Measurements from ENCODE around the gene VAX1.
"Not testable (repeated sequence)": the region's sequence is repeated elsewhere in the genome, so short reads cannot be mapped to it uniquely, and the experiment has no call there.

The VAX1 gene

GRCh38 chr10:117137911-117138642 is at the start of gene VAX1:
Gene VAX1, minus strand, starts transcription at chr10:117138270. Its CDS starts 214 bp downstream, at chr10:117138056.
- peak; percentile 10 for DNase-seq

DNA sequence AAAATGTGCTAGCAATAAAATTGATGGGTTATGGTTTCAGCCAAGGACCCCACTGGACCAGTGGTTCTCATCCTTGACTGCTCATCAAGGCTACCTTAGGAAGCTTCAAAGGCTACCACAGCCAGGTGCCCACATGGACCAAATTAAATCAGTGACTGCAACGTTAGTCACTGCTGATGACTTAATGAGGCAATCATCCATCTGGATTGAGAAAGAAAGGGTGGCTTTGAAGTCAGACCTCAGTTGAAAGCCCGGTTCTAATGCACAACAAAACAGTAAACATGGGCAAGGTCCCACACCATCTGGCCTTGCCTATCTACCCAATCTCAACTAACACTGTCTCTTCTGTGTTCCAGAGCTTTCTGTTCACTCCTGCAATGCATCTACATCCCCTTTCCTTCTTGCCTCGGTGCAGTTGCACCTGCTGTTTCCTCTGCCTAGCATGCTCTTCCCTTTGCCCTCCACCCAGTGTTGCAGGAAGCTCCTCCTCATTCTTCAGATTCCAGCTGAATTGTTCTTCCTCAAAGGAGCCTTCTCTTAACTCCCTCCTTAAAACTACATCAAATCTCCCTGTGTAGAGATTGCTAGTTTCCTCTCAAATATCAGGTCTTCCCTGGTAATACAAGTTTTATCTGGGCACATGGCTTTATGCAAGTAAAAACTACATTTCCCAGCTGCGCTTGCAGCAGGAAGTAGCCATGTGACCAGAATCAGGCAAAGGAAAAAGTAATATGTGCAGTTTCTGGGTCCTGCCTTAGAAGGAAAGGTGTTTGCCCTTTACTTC is 49.0 kb upstream of the VAX1 start:
- no peak for DNase-seq

DNA sequence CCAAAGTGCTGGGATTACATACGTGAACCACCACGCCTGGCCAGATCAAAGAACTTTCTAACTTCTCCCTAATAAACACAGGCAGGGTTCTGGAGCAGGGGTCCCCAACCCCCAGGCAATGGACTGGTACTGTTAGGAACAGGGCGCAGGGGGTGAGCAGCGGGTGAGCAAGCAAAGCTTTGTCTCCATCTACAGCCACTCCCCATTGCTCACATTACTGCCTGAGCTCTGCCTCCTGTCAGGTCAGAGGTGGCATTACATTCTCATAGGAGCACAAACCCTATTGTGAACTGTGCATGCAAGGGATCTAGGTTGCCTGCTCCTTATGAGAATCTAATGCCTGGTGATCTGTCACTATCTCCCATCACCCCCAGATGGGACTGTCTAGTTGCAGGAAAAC is 47.7 kb upstream of the VAX1 start:
- DNase-seq, result not testable (repeated sequence)

- DNase-seq, result no peak
Observed at GRCh38 chr10:117184821-117185220, 46.8 kb upstream of the VAX1 start.

DNA sequence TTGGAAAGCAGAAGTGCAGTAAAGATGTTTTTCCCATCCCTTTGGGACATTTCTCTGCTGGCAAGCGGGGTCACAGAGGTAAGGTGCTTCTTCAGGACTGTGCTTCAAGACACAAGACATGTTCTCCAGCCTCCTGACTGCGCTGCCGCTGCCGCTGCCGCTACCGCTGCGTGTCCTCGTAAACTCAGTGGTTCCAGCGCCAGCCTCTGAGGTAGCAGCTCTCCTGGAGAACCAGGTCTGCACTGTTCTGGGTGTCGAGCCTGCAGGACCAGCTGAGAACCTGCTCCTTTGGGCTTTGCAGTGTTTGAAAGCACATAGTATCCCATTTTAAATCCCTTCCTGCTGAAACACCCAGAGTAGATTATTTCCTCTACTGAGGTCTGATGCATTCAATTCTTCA is 46.2 kb upstream of the VAX1 start:
- DNase-seq, result no peak

DNA sequence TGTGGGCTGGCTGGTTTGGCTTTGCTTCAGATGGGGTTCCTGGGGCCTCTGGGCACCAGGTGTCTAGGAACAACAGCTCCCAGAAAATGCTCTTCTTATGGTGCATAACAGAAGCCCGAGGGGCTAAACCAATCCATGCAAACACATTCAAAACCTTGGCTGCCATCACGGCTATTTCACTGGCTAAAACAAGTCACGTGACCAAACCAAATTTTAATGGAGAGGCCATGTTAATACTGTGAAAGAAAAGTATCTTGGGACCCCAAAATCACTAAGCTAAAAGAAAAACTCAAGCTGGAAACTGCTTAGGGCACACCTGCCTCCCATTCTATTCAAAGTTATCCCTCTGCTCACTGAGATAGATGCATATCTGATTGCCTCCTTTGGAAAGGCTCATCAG is 40.1 kb upstream of the VAX1 start:
- DNase-seq, result no peak

GRCh38 chr10:117175901-117176534 is 37.9 kb upstream of the VAX1 start:
- peak; percentile 95 for DNase-seq

GRCh38 chr10:117175215-117175900 is 37.3 kb upstream of the VAX1 start:
- peak; percentile 38 for DNase-seq

GRCh38 chr10:117174439-117175214 is 36.6 kb upstream of the VAX1 start:
- DNase-seq, result peak; percentile 80

GRCh38 chr10:117170244-117170643 is 32.2 kb upstream of the VAX1 start:
- no peak for DNase-seq

DNA sequence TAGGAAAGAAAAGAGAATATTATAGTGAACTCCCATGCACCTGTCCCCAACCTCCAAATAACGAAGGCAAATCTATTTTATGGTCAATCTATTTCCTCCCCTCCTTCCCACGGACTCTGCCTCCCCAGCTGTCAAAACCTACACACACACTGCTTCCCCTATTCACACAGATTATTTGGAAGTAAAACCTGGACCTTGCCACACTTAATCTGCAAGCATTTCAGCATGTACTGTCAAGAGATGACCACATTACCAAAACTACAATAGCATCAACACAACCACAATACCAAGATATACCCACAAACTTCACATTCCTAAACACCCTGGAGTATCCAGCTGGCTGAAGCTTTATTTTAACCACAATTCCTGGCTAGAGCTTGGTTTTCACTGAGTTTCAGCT is 31.4 kb upstream of the VAX1 start:
- DNase-seq, result no peak

DNA sequence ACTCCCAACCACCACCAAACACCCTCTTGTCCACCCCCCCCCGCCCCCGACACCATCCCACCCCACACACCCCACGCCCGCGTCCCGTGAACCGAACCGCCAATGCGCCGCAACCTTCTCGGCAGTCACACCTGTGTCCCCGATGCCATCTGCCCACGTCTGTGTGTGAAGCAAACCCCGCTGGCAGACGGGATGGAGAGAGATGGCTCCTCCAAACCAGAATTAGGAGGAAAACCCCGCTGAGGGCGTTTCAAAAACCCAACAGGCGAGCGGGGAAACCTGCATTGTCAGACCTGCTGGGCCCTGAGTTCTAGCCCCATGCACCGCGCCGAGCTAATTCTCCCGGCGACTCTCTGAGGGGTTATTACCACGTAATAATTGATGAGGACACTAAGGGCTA is 30.7 kb upstream of the VAX1 start:
- no peak for DNase-seq

- peak; percentile 72 for DNase-seq
Observed at GRCh38 chr10:117167789-117168674, 30.0 kb upstream of the VAX1 start.

GRCh38 chr10:117167346-117167788 is 29.3 kb upstream of the VAX1 start:
- DNase-seq, result no peak

DNA sequence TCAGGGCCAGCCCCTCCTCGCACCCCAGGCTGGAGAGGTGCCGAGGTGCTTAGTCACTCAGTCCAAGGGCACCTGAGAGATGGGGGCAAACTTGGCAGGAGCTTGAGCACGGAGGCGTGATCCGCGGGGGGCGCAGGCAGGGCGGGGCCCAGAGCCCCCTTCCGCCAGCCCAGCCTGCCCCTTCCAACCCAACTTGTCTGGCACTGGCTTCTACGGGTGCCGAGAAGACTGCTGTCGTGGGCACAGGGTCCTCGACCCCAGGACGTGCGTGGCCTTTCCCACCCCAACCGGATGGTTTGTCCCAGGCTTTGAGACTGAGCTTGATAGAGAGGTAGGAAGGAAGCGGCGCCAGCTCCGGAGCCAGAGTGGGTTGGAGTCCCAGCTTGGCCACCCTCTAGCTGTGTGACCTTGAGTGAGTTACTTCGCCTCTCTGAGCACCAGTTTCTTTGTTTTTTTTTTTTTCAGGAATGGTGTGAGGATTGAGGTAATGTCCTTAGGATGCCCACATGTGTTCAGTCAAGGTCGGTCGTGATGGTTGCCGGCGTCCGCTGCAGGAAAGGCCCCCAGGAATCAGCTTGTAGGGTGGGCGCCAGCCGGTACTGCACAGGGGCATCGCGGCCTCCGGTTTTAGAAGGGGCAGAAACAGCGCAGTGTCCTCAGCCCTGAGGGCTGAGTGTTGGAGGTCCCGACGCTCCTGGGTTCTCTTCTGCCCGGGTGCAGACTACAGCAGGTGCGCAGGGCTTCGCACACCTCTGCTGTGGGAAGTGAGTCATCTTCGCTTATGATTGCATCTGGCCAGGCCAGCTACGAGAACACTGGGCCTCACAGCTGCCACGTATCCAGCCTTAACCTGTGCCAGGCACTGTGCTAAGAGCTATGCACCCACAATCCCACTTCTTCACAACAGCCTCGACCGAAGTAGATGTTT is 28.6 kb upstream of the VAX1 start:
- DNase-seq, result no peak

DNA sequence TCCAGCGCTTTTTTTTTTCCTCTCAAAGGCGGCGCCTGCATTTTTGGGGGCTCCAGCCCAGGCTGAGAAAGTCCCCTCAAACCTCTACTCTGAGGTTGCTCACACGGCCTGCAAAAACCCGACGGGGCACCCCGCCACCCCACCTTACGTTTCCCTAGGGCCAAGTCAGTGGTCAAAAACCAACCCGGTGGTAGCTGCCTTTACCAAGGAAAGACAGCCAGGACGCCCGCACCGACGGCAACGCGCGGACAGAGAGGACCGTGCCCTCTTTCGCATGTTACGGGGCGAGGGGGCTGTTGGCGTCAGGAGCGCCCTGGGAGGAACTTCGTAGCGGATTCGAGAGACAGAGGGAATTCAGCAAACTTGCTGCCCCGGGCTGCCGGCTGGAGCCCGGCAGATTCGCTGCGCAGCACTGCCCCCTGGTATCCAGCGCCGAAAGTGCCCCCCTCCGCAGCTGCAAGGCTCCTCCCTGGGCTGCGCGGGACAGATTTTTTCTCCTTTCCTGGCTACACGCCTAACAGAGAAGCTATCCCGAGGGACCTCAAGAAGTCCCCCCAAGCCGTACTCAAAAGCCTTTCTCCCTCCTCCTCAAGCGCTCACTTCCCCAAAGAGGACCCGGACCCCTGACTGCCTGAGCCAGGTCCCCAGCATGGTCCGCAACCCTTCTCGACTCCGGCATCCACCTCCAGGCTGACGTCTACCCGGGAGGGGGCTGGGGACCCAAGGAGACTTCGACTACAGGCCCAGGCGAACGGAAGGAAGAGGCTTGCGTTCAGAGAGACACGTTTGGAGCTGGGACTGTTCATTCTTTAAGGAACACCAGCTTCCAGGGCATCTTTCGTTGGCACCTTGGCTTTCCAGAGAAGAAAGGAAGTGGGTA is 27.7 kb upstream of the VAX1 start:
- peak; percentile 66 for DNase-seq

GRCh38 chr10:117164592-117165537 is 26.8 kb upstream of the VAX1 start:
- DNase-seq, result no peak
